HG03159 (cell line): ENCODE results near the gene MAP7D3.
A peak's percentile ranks its signal among the peaks of the same experiment; 100 is the strongest.
"Not testable (repeated sequence)": the region's sequence is repeated elsewhere in the genome, so short reads cannot be mapped to it uniquely, and the experiment has no call there.

Source experiments
- ATAC-seq: cut with Tn5 transposase; IDR thresholded peaks from one replicate; pipeline ENCODE4 v1.9.1; 2021; ENCODE audit warnings: mild to moderate bottlenecking, moderate library complexity; ENCODE audit not compliant: unreplicated experiment

MAP7D3 gene

GRCh38 chrX:136251041-136251991 lies at the start of gene MAP7D3:
Gene MAP7D3, minus strand, starts transcription at chrX:136251400. Its CDS starts 42 bp downstream, at chrX:136251358.
- peak; percentile 87 for ATAC-seq

- ATAC-seq = not testable (repeated sequence)
These were observed 49.5 kb upstream of the MAP7D3 start, which contains the start of gene ADGRG4 for GRCh38 chrX:136300721-136301120. Gene ADGRG4, plus strand, starts transcription at chrX:136300963. Its CDS starts 7,815 bp downstream, at chrX:136308778.

- ATAC-seq = no peak
These were observed 44.2 kb upstream of the MAP7D3 start for GRCh38 chrX:136295380-136295779.

GRCh38 chrX:136292656-136293055 lies 41.5 kb upstream of the MAP7D3 start:
- ATAC-seq = no peak

- no peak for ATAC-seq
These were observed 40.6 kb upstream of the MAP7D3 start for GRCh38 chrX:136291824-136292223.

GRCh38 chrX:136286375-136286774 lies 35.2 kb upstream of the MAP7D3 start:
- not testable (repeated sequence) for ATAC-seq

- no peak for ATAC-seq
These were observed 24.4 kb upstream of the MAP7D3 start for GRCh38 chrX:136275553-136275952.

GRCh38 chrX:136273986-136274385 lies 22.8 kb upstream of the MAP7D3 start:
- ATAC-seq = no peak

GRCh38 chrX:136272325-136272724 lies 21.1 kb upstream of the MAP7D3 start:
- no peak for ATAC-seq

GRCh38 chrX:136271300-136271699 lies 20.1 kb upstream of the MAP7D3 start:
- ATAC-seq = peak; percentile 53

GRCh38 chrX:136269921-136270320 lies 18.7 kb upstream of the MAP7D3 start:
- no peak for ATAC-seq

GRCh38 chrX:136268051-136269048 lies 17.1 kb upstream of the MAP7D3 start:
- peak; percentile 60 for ATAC-seq

GRCh38 chrX:136266828-136267227 lies 15.6 kb upstream of the MAP7D3 start:
- ATAC-seq = no peak

GRCh38 chrX:136262812-136263315 lies 11.7 kb upstream of the MAP7D3 start:
- ATAC-seq = no peak

GRCh38 chrX:136262243-136262642 lies 11.0 kb upstream of the MAP7D3 start:
- no peak for ATAC-seq

- no peak for ATAC-seq
These were observed 10.1 kb upstream of the MAP7D3 start for GRCh38 chrX:136261321-136261720.

GRCh38 chrX:136260776-136261175 lies 9.6 kb upstream of the MAP7D3 start:
- ATAC-seq = no peak

- no peak for ATAC-seq
These were observed 8.3 kb upstream of the MAP7D3 start for GRCh38 chrX:136259543-136259942.

- ATAC-seq = no peak
These were observed 7.8 kb upstream of the MAP7D3 start for GRCh38 chrX:136258951-136259350.

GRCh38 chrX:136256026-136256425 lies 4.8 kb upstream of the MAP7D3 start:
- no peak for ATAC-seq

- no peak for ATAC-seq
These were observed 4.3 kb upstream of the MAP7D3 start for GRCh38 chrX:136255541-136255940.
